Kidney (tissue), 14 donors: ENCODE measurements around the gene INO80B. TPM values are rescaled to one million over a fixed set of nuclear protein-coding genes. Genes with fewer than 3 reads are reported as not detected.

ENCODE experiments used
- DNase-seq, 5 donors: peaks; one replicate each; pipeline ENCODE4 v3.0.0-alpha.2; 2013 to 2020
- FAIRE-seq: peaks from 2 replicates; lab custom pipeline; 2012; peaks lifted over from hg19 to GRCh38; lab: Jason Lieb, UNC
- H3K27ac ChIP-seq, 2 donors: one replicate each; pipeline ENCODE4 v1.7.0; 2013; ENCODE audit warnings: low read depth in 2 of 2, low read length in 2 of 2, inconsistent platforms in 1 of 2
- H3K27me3 ChIP-seq: one replicate; pipeline ENCODE4 v1.7.1; 2013; ENCODE audit warnings: low read length, inconsistent platforms; ENCODE audit not compliant: control insufficient read depth, insufficient read depth
- H3K36me3 ChIP-seq, 3 donors: one replicate each; pipeline versions ENCODE4 v1.7.0 to v1.7.1; 2013; ENCODE audit warnings: low read length in 3 of 3, control low read depth in 1 of 3, inconsistent platforms in 1 of 3; ENCODE audit not compliant: insufficient read depth in 3 of 3, control insufficient read depth in 2 of 3
- H3K4me1 ChIP-seq, 3 donors: one replicate each; pipeline versions ENCODE4 v1.7.0 to v1.7.1; 2013; ENCODE audit warnings: low read length in 3 of 3, inconsistent platforms in 1 of 3, low read depth in 1 of 3; ENCODE audit not compliant: control insufficient read depth in 2 of 3, insufficient read depth in 2 of 3
- H3K4me3 ChIP-seq, 3 donors: one replicate each; pipeline versions ENCODE4 v1.7.0 to v1.8.1; 2013; ENCODE audit warnings: low read length in 3 of 3, control low read depth in 1 of 3, inconsistent platforms in 1 of 3
- H3K9ac ChIP-seq, 3 donors: one replicate each; pipeline versions ENCODE4 v1.7.0 to v1.7.1; 2013; ENCODE audit warnings: low read length in 3 of 3, control low read depth in 1 of 3, inconsistent platforms in 1 of 3
- H3K9me3 ChIP-seq, 3 donors: one replicate each; pipeline versions ENCODE4 v1.7.0 to v1.7.1; 2013; ENCODE audit warnings: low read length in 3 of 3, control low read depth in 1 of 3, inconsistent platforms in 1 of 3; ENCODE audit not compliant: control insufficient read depth in 2 of 3, insufficient read depth in 1 of 3
- CTCF ChIP-seq: IDR thresholded peaks from 3 replicates; pipeline ENCODE4 v1.5.1; 2012; ENCODE audit warnings: mild to moderate bottlenecking, moderate library complexity, borderline replicate concordance; ENCODE audit not compliant: insufficient read depth; ENCODE audit errors: extremely low read depth
- intact Hi-C: fragments of 100-400 bp; cut with DNase I; formaldehyde crosslinking; loops from one replicate; pipeline ENCODE4 v1.11.1; 2022
- polyA plus RNA-seq: library from polyadenylated mRNA; stranded (reverse); fragments of 350-450 nt; fragmentation: Illumina TruSeq; extraction: RNeasy Lipid Tissue Mini Kit (QIAGEN cat#74804); gene quantifications from one replicate; pipeline ENCODE4 v1.2.3, GENCODE V29; 2014; ENCODE audit warnings: low read depth, low replicate concordance; ENCODE audit not compliant: insufficient read depth
- total RNA-seq: library from RNA; stranded (reverse); fragmentation: NEBNext Ultra II Directional; extraction: Animal tissue kit (Norgen Biotek cat#: 25700); gene quantifications from one replicate; pipeline ENCODE4 v1.2.1, GENCODE V29; 2021
- donor health status: control.
- donor health status: control.
- donor health status: control.
- donor health status: control.
- donor health status: control.
- donor health status: DM: yes; HTN: yes; CAD: no.
- donor health status: Normal renal cell carcinoma (clear cell type).

Gene INO80B
- total and polyA plus RNA-seq, 2 donors from 2014 or later: 37.0 to 44.2 TPM

- Histone ChIP-seq H3K27me3 (no peaks in the 10 kb centered on the region), H3K4me3 (no peak overlapping the region), H3K36me3 (peaks cover 3 to 40% (median 15%) of the 10 kb centered on the region in 3 donors), H3K9me3 (no peaks in the 10 kb centered on the region), H3K27ac (no peak overlapping the region), H3K4me1 (peaks cover 0 to 3% (median 0%) of the 10 kb centered on the region in 3 donors), H3K9ac (no peak overlapping the region)
- DNase-seq (peak in 1 of 5 donors; percentile 43), FAIRE-seq (no peak)
- TF ChIP-seq CTCF: no peak
- intact Hi-C loops: no loop called here
Measured at GRCh38 chr2:74424139-74424992, 30.5 kb upstream of the INO80B start.

DNA sequence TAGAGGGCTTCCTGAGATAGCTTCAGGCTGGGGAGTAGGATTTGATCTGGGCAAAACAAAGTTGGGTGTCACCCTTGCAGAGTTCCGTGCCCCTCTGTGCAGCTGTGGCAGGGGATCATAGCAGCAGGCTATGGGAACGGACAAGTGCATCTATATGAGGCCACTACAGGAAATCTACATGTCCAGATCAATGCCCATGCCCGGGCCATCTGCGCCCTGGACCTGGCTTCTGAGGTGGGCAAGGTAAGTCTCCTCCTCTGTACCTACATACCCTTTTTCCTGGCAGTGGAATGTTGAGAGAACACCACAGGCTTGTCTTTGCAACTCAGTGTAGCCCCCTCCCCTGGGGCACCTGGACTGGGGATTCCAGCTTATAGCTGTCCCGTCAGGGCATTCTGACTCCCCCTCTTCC is 29.9 kb upstream of the INO80B start:
- DNase-seq: no peak
- Histone ChIP-seq H3K9ac (no peak overlapping the region), H3K36me3 (peaks cover 3 to 47% (median 19%) of the 10 kb centered on the region in 3 donors), H3K4me3 (no peak overlapping the region), H3K27ac (no peak overlapping the region), H3K27me3 (no peaks in the 10 kb centered on the region), H3K9me3 (no peaks in the 10 kb centered on the region), H3K4me1 (peaks cover 0 to 5% (median 0%) of the 10 kb centered on the region in 3 donors)
- no peak for FAIRE-seq
- intact Hi-C loops: no loop called here
- TF ChIP-seq CTCF: no peak

DNA sequence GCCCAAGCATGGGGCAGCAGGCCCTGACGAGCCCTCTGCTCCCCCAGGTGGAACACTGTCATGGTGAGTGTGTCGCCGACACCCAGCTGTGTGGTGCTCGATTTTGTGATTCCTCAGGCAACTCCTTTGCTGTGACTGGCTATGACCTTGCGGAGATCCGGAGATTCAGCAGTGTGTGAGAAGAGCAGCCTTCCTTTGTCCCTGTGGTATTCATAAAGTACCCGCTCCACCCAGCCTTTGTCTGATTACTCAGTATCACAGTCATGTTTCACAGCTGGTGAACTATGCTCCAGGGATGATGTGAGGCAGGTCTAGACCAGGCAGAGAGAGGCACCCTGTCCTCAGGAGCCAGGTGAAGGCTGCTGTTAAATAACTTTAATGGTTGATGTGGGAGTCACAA is 29.4 kb upstream of the INO80B start:
- Histone ChIP-seq H3K27me3 (no peaks in the 10 kb centered on the region), H3K36me3 (peaks cover 4 to 52% (median 19%) of the 10 kb centered on the region in 3 donors), H3K4me1 (peaks cover 0 to 5% (median 0%) of the 10 kb centered on the region in 3 donors), H3K4me3 (no peak overlapping the region), H3K9ac (no peak overlapping the region), H3K9me3 (no peaks in the 10 kb centered on the region), H3K27ac (no peak overlapping the region)
- FAIRE-seq (no peak), DNase-seq (no peak)
- TF ChIP-seq CTCF: no peak
- intact Hi-C loops: no loop called here
